Lung (tissue), 12 donors: ENCODE data around the gene ROBO1. TPM values are rescaled to one million over a fixed set of nuclear protein-coding genes. Genes with fewer than 3 reads are reported as not detected.

Experiments used
- ATAC-seq: fragments of 200-7000 bp; cut with Tn5 transposase; one replicate; pipeline ENCODE4 v1.9.1; 2020; ENCODE audit warnings: moderate number of reproducible peaks; ENCODE audit not compliant: insufficient read depth, low FRiP score
- DNase-seq, 3 donors: peaks; one replicate each; pipeline ENCODE4 v3.0.0-alpha.2; 2013 to 2017
- H3K27ac ChIP-seq, 2 donors: one replicate each; pipeline ENCODE4 v1.5.1; 2013; ENCODE audit warnings: mild to moderate bottlenecking in 2 of 2, moderate library complexity in 2 of 2, control low read depth in 1 of 2, inconsistent platforms in 1 of 2, low read depth in 1 of 2, low read length in 1 of 2
- H3K27me3 ChIP-seq, 3 donors: one replicate each; pipeline ENCODE4 v1.5.1; 2013; ENCODE audit warnings: low read length in 2 of 3; ENCODE audit not compliant: control insufficient read depth in 3 of 3, insufficient read depth in 3 of 3
- H3K36me3 ChIP-seq, 4 donors: one replicate each; pipeline ENCODE4 v1.5.1; 2013; ENCODE audit warnings: low read length in 4 of 4, mild to moderate bottlenecking in 1 of 4, moderate library complexity in 1 of 4; ENCODE audit not compliant: control insufficient read depth in 4 of 4, insufficient read depth in 4 of 4
- H3K4me1 ChIP-seq, 5 donors: one replicate each; pipeline ENCODE4 v1.5.1; 2013; ENCODE audit warnings: low read length in 5 of 5, mild to moderate bottlenecking in 2 of 5, moderate library complexity in 1 of 5; ENCODE audit not compliant: control insufficient read depth in 5 of 5, insufficient read depth in 5 of 5
- H3K4me3 ChIP-seq: one replicate; pipeline ENCODE4 v1.5.1; 2013; ENCODE audit warnings: mild to moderate bottlenecking, control low read depth, moderate library complexity
- H3K9ac ChIP-seq, 2 donors: one replicate each; pipeline ENCODE4 v1.5.1; 2013; ENCODE audit warnings: low read length in 2 of 2, control low read depth in 1 of 2; ENCODE audit not compliant: insufficient read depth in 1 of 2
- H3K9me3 ChIP-seq, 4 donors: one replicate each; pipeline ENCODE4 v1.5.1; 2013; ENCODE audit warnings: low read length in 3 of 4, mild to moderate bottlenecking in 1 of 4, moderate library complexity in 1 of 4; ENCODE audit not compliant: control insufficient read depth in 4 of 4, insufficient read depth in 3 of 4
- CTCF ChIP-seq: IDR thresholded peaks from 2 replicates; pipeline ENCODE4 v1.5.1; 2012; ENCODE audit warnings: mild to moderate bottlenecking; ENCODE audit errors: control extremely low read depth, extremely low read depth
- WGBS, 2 donors: extraction: QIAGEN DNeasy Blood & Tissue Kit; methylation state at CpG; one replicate each; pipeline ENCODE4 v1.1.7; 2013; 5-methylcytosine and 5-hydroxymethylcytosine counted together
- polyA plus RNA-seq, 2 donors: library from polyadenylated mRNA; stranded (reverse); fragments of 200-250 nt; gene quantifications; one replicate each; pipeline ENCODE4 v1.2.1, GENCODE V29; 2013
- total RNA-seq, 2 donors: library from RNA; depleted of rRNA in 1 of 2; stranded (reverse); fragments of >200 nt in 1 of 2; gene quantifications; one replicate each; pipeline ENCODE4 v1.2.1, GENCODE V29; 2014 to 2021
- donor health status: control.
- donor health status: control.
- donor health status: Bipolar disorder and iron deficiency.
- donor health status: healthy.
- donor health status: DM: yes; HTN: yes; CAD: no.

ROBO1 gene
- total and polyA plus RNA-seq, 4 donors = 2.6 to 72.6 (median 15.7) TPM

- H3K4me3 ChIP-seq = no peak overlapping the region
- TF ChIP-seq CTCF = no peak
- no peaks in the 10 kb centered on the region for H3K36me3 ChIP-seq
- H3K4me1 ChIP-seq = peaks cover 0 to 23% (median 16%) of the 10 kb centered on the region in 5 donors
- no peak overlapping the region for H3K9ac ChIP-seq
- ATAC-seq (no peak), DNase-seq (no peak)
- H3K27me3 ChIP-seq = no peaks in the 10 kb centered on the region
- H3K9me3 ChIP-seq = no peaks in the 10 kb centered on the region
- 90 to 93% methylated on average over 4 of the region's 4 CpGs for WGBS, 2 donors
- H3K27ac ChIP-seq = no peak overlapping the region
Measured at GRCh38 chr3:78844307-78844706, 923.5 kb downstream of the ROBO1 start.

GRCh38 chr3:78839693-78840092 is 928.1 kb downstream of the ROBO1 start:
- WGBS, 2 donors = 22 to 61% methylated on average over 3 of the region's 3 CpGs
- Histone ChIP-seq H3K36me3 (no peaks in the 10 kb centered on the region), H3K27me3 (no peaks in the 10 kb centered on the region), H3K27ac (no peak overlapping the region), H3K9ac (no peak overlapping the region), H3K4me1 (peaks cover 0 to 4% (median 0%) of the 10 kb centered on the region in 5 donors), H3K9me3 (no peaks in the 10 kb centered on the region), H3K4me3 (no peak overlapping the region)
- DNase-seq (no peak), ATAC-seq (no peak)
- no peak for TF ChIP-seq CTCF

- WGBS, 2 donors = 93% methylated on average over 4 of the region's 4 CpGs
- H3K9me3 ChIP-seq = no peaks in the 10 kb centered on the region
- H3K4me1 ChIP-seq = peaks cover 0 to 4% (median 0%) of the 10 kb centered on the region in 5 donors
- no peaks in the 10 kb centered on the region for H3K27me3 ChIP-seq
- H3K4me3 ChIP-seq = no peak overlapping the region
- H3K36me3 ChIP-seq = no peaks in the 10 kb centered on the region
- DNase-seq (no peak), ATAC-seq (no peak)
- H3K27ac ChIP-seq = no peak overlapping the region
- no peak overlapping the region for H3K9ac ChIP-seq
- no peak for TF ChIP-seq CTCF
Measured at GRCh38 chr3:78838362-78838761, 929.4 kb downstream of the ROBO1 start.

GRCh38 chr3:78834910-78835309 is 932.9 kb downstream of the ROBO1 start:
- DNase-seq (peak in 1 of 3 donors; percentile 21), ATAC-seq (no peak)
- no peaks in the 10 kb centered on the region for H3K36me3 ChIP-seq
- H3K4me3 ChIP-seq = no peak overlapping the region
- no peak overlapping the region for H3K9ac ChIP-seq
- WGBS, 2 donors = 77 to 80% methylated on average over 3 of the region's 3 CpGs
- no peak for TF ChIP-seq CTCF
- H3K27ac ChIP-seq = no peak overlapping the region
- H3K9me3 ChIP-seq = no peaks in the 10 kb centered on the region
- H3K27me3 ChIP-seq = no peaks in the 10 kb centered on the region
- peaks cover 0 to 4% (median 0%) of the 10 kb centered on the region in 5 donors for H3K4me1 ChIP-seq
